ENCODE results near the gene LYST. TPM values are rescaled to one million over a fixed set of nuclear protein-coding genes. Genes with fewer than 3 reads are reported as not detected.

The LYST gene
- polyA plus RNA-seq, 1 of the 3 experiments (the other 2 are of a cell fraction): 3.9 TPM

GRCh38 chr1:235876402-235876841 is 9.7 kb upstream of the LYST start:
- POLR2A ChIA-PET: no interaction called here
- H3K9me3 ChIP-seq: no peaks in the 10 kb centered on the region
- no peak overlapping the region for H3K4me3 ChIP-seq (ENCODE audit: low read depth in 2 of 2, low read length in 1 of 2)
- H3K27ac ChIP-seq (ENCODE audit: low read depth in 2 of 2, low read length in 1 of 2): no peak overlapping the region
- no peak for DNase-seq
- no peak for TF ChIP-seq USF1 (IDR thresholded peaks at IDR 0.05; ENCODE audit: borderline replicate concordance, low read depth)
- TF ChIP-seq JUND (IDR thresholded peaks at IDR 0.05): no peak
- no peak for TF ChIP-seq MXI1 (IDR thresholded peaks at IDR 0.05; ENCODE audit: low read depth, low read length)
- TF ChIP-seq FOSL2 (IDR thresholded peaks at IDR 0.05; ENCODE audit: borderline replicate concordance, low read depth): no peak
- TF ChIP-seq ELF1 (IDR thresholded peaks at IDR 0.05): no peak
- no peak for TF ChIP-seq EP300 (IDR thresholded peaks at IDR 0.05; ENCODE audit: borderline replicate concordance in 1 of 2, low read depth in 1 of 2, low read length in 1 of 2)
- no peak for TF ChIP-seq MAX (IDR thresholded peaks at IDR 0.05; ENCODE audit: low read depth)
- TF ChIP-seq GATA2 (CRISPR knock-in tag; IDR thresholded peaks at IDR 0.05): no peak
- no peak for TF ChIP-seq RAD21 (IDR thresholded peaks at IDR 0.05; ENCODE audit: low read length)
- TF ChIP-seq CHD2 (IDR thresholded peaks at IDR 0.05; ENCODE audit: low read length, partially characterized antibody): no peak
- TF ChIP-seq PBX3 (IDR thresholded peaks at IDR 0.05): no peak
- no peak for TF ChIP-seq TCF12 (IDR thresholded peaks at IDR 0.05)
- no peak for TF ChIP-seq IRF3 (IDR thresholded peaks at IDR 0.05; ENCODE audit: low read depth, low read length)
- TF ChIP-seq USF2 (IDR thresholded peaks at IDR 0.05; ENCODE audit: borderline replicate concordance, low read depth, low read length): no peak
- no peaks in the 10 kb centered on the region for H3K27me3 ChIP-seq (ENCODE audit: insufficient read depth)
- H3K9ac ChIP-seq: no peak overlapping the region
- H3K4me1 ChIP-seq (ENCODE audit: control insufficient read depth in 1 of 2, insufficient read depth in 2 of 2, low read depth in 1 of 2, low read length in 1 of 2): peaks cover 0 to 2% of the 10 kb centered on the region in 2 experiments; a peak in 1 of 4 replicates
- no peaks in the 10 kb centered on the region for H4K20me1 ChIP-seq (ENCODE audit: insufficient read depth)
- WGBS (ENCODE audit: low lambda C conversion rate): 84% methylated on average over 2 of the region's 2 CpGs
- H3K9me2 ChIP-seq: no peaks in the 10 kb centered on the region
- H3K79me2 ChIP-seq (ENCODE audit: insufficient read depth): no peaks in the 10 kb centered on the region
- H3K4me2 ChIP-seq: no peak overlapping the region
- H3K36me3 ChIP-seq (replicated peaks in 1 of 2; ENCODE audit: control insufficient read depth in 1 of 2, insufficient read depth in 2 of 2, low read length in 1 of 2): no peaks in the 10 kb centered on the region
- no peak overlapping the region for H2AFZ ChIP-seq (ENCODE audit: low read depth)
- no peaks in the 10 kb centered on the region for H3F3A ChIP-seq (replicated peaks; ENCODE audit: insufficient read depth)
- CTCF ChIA-PET: interaction anchor here (1.1 to 3.4 kb wide), 2 partner anchors 9 to 95 kb away, joined by 3 to 13 read pairs; no protein-coding TSS in a partner anchor
